PC-9 (cell line): ENCODE results near the gene MRPL48.

Experiments
- CTCF ChIP-seq: fragments of 200-600 bp; sonication (generic); conservative IDR thresholded peaks from 2 replicates; pipeline ENCODE4 v1.6.1; 2017; ENCODE audit warnings: mixed run types, antibody characterized with exemption, mild to moderate bottlenecking, moderate library complexity
- EZH2 ChIP-seq: fragments of 200-600 bp; sonication (generic); IDR thresholded peaks from 2 replicates; pipeline ENCODE4 v1.8.0; 2017; ENCODE audit warnings: antibody characterized with exemption, low read depth

DNA sequence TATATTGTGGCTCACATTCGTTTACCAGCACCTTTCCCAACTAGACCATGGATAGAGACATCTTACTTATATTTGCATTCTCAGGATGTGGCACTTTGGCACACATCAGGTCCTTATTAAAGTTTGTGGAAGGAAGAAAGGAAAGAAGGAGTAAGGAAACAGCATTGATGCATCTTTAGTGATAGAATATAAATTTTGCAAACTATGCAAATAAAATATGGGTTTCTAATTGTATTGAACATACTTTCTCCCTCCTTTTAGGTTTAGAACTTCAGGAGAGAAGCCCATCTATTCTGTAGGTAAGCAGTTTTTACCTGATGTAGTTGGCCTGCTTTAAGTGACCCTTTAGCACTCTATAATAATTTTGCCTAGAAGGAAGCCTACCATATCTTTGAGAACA, 20.4 kb downstream of the MRPL48 start:
- TF ChIP-seq CTCF (no peak), EZH2 (no peak)
